HEK293 (cell line): ENCODE measurements around the gene TMPRSS6.
A peak's percentile ranks its signal among the peaks of the same experiment; 100 is the strongest.

Source experiments
- GLI2 ChIP-seq: fragments of 450-650 bp; formaldehyde crosslinking; IDR thresholded peaks from 2 replicates; pipeline ENCODE4; 2017; ENCODE audit warnings: missing biosample characterization, missing genetic modification characterization, low read depth, borderline replicate concordance
- HIC1 ChIP-seq: fragments of 450-650 bp; formaldehyde crosslinking; IDR thresholded peaks from 2 replicates; pipeline ENCODE4 v1.5.1; 2016; ENCODE audit warnings: missing biosample characterization, missing genetic modification characterization
- KLF9 ChIP-seq: fragments of 450-650 bp; formaldehyde crosslinking; IDR thresholded peaks from 2 replicates; pipeline ENCODE4 v1.5.1; 2016; ENCODE audit warnings: missing biosample characterization, missing genetic modification characterization, low read depth
- SALL2 ChIP-seq: fragments of 450-650 bp; formaldehyde crosslinking; IDR thresholded peaks from 2 replicates; pipeline ENCODE4 v1.5.0; 2017; ENCODE audit warnings: missing biosample characterization, mild to moderate bottlenecking, missing genetic modification characterization, borderline replicate concordance
- ZBTB17 ChIP-seq: fragments of 450-650 bp; formaldehyde crosslinking; IDR thresholded peaks from 2 replicates; pipeline ENCODE4 v1.5.1; 2016; ENCODE audit warnings: missing biosample characterization, missing genetic modification characterization
- ZNF132 ChIP-seq: fragments of 450-650 bp; formaldehyde crosslinking; IDR thresholded peaks from 2 replicates; pipeline ENCODE4 v1.5.1; 2017; ENCODE audit warnings: missing biosample characterization, missing genetic modification characterization, borderline replicate concordance
- ZNF140 ChIP-seq: fragments of 450-650 bp; formaldehyde crosslinking; IDR thresholded peaks from 2 replicates; pipeline ENCODE4 v1.5.1; 2016; ENCODE audit warnings: missing biosample characterization, missing genetic modification characterization
- ZNF174 ChIP-seq: fragments of 450-650 bp; formaldehyde crosslinking; IDR thresholded peaks from 2 replicates; pipeline ENCODE4 v1.5.0; 2017; ENCODE audit warnings: missing biosample characterization, mild to moderate bottlenecking, missing genetic modification characterization
- ZNF341 ChIP-seq: fragments of 450-650 bp; formaldehyde crosslinking; IDR thresholded peaks from 2 replicates; pipeline ENCODE4; 2016; ENCODE audit warnings: low read depth, missing biosample characterization, missing genetic modification characterization
- ZNF426 ChIP-seq: fragments of 450-650 bp; formaldehyde crosslinking; IDR thresholded peaks from 2 replicates; pipeline ENCODE4 v1.5.1; 2017; ENCODE audit warnings: missing biosample characterization, missing genetic modification characterization, mild to moderate bottlenecking, inconsistent platforms, moderate library complexity
- ZNF529 ChIP-seq: fragments of 450-650 bp; formaldehyde crosslinking; IDR thresholded peaks from 2 replicates; pipeline ENCODE4 v1.5.1; 2017; ENCODE audit warnings: missing genetic modification characterization, missing biosample characterization; ENCODE audit not compliant: insufficient replicate concordance
- ZNF555 ChIP-seq: fragments of 450-650 bp; formaldehyde crosslinking; conservative IDR thresholded peaks from 2 replicates; pipeline ENCODE4 v1.5.1; 2017; ENCODE audit warnings: missing biosample characterization, mild to moderate bottlenecking, missing genetic modification characterization, inconsistent platforms
- ZNF558 ChIP-seq: fragments of 450-650 bp; formaldehyde crosslinking; IDR thresholded peaks from 2 replicates; pipeline ENCODE4 v1.5.1; 2016; ENCODE audit warnings: missing biosample characterization, missing genetic modification characterization
- ZNF600 ChIP-seq: fragments of 450-650 bp; formaldehyde crosslinking; IDR thresholded peaks from 2 replicates; pipeline ENCODE4 v1.5.1; 2016; ENCODE audit warnings: missing biosample characterization, missing genetic modification characterization
- ZNF626 ChIP-seq: fragments of 450-650 bp; sonication (Bioruptor Pico); formaldehyde crosslinking; IDR thresholded peaks from 2 replicates; pipeline ENCODE4 v1.5.1; 2018; ENCODE audit warnings: missing biosample characterization, missing genetic modification characterization, inconsistent platforms
- ZNF670 ChIP-seq: fragments of 450-650 bp; formaldehyde crosslinking; IDR thresholded peaks from 2 replicates; pipeline ENCODE4 v1.5.1; 2016; ENCODE audit warnings: missing biosample characterization, missing genetic modification characterization, low read depth
- ZSCAN23 ChIP-seq: fragments of 450-650 bp; formaldehyde crosslinking; IDR thresholded peaks from 2 replicates; pipeline ENCODE4 v1.5.1; 2016; ENCODE audit warnings: missing biosample characterization, missing genetic modification characterization
- TF ChIP-seq, protein P1 (sequence below): fragments of 450-650 bp; formaldehyde crosslinking; IDR thresholded peaks from 2 replicates; pipeline ENCODE4 v1.5.1; 2016; ENCODE audit warnings: missing biosample characterization, missing genetic modification characterization, borderline replicate concordance
- TF ChIP-seq, protein P2 (sequence below): fragments of 450-650 bp; formaldehyde crosslinking; IDR thresholded peaks from 2 replicates; pipeline ENCODE4; 2016; ENCODE audit warnings: missing biosample characterization, missing genetic modification characterization
- TF ChIP-seq, protein P3 (sequence below): fragments of 450-650 bp; formaldehyde crosslinking; IDR thresholded peaks from 2 replicates; pipeline ENCODE4 v1.5.1; 2016; ENCODE audit warnings: missing biosample characterization, missing genetic modification characterization
- TF ChIP-seq, protein P4 (sequence below): fragments of 450-650 bp; formaldehyde crosslinking; IDR thresholded peaks from 2 replicates; pipeline ENCODE4 v1.5.1; 2016; ENCODE audit warnings: missing biosample characterization, missing genetic modification characterization
- TF ChIP-seq, protein P5 (sequence below): fragments of 450-650 bp; formaldehyde crosslinking; IDR thresholded peaks from 2 replicates; pipeline ENCODE4 v1.5.1; 2016; ENCODE audit warnings: missing biosample characterization, missing genetic modification characterization

TMPRSS6 gene

GRCh38 chr22:37145180-37146050, 35.9 kb upstream of the TMPRSS6 start (continued):
- TF ChIP-seq, protein P1, sequence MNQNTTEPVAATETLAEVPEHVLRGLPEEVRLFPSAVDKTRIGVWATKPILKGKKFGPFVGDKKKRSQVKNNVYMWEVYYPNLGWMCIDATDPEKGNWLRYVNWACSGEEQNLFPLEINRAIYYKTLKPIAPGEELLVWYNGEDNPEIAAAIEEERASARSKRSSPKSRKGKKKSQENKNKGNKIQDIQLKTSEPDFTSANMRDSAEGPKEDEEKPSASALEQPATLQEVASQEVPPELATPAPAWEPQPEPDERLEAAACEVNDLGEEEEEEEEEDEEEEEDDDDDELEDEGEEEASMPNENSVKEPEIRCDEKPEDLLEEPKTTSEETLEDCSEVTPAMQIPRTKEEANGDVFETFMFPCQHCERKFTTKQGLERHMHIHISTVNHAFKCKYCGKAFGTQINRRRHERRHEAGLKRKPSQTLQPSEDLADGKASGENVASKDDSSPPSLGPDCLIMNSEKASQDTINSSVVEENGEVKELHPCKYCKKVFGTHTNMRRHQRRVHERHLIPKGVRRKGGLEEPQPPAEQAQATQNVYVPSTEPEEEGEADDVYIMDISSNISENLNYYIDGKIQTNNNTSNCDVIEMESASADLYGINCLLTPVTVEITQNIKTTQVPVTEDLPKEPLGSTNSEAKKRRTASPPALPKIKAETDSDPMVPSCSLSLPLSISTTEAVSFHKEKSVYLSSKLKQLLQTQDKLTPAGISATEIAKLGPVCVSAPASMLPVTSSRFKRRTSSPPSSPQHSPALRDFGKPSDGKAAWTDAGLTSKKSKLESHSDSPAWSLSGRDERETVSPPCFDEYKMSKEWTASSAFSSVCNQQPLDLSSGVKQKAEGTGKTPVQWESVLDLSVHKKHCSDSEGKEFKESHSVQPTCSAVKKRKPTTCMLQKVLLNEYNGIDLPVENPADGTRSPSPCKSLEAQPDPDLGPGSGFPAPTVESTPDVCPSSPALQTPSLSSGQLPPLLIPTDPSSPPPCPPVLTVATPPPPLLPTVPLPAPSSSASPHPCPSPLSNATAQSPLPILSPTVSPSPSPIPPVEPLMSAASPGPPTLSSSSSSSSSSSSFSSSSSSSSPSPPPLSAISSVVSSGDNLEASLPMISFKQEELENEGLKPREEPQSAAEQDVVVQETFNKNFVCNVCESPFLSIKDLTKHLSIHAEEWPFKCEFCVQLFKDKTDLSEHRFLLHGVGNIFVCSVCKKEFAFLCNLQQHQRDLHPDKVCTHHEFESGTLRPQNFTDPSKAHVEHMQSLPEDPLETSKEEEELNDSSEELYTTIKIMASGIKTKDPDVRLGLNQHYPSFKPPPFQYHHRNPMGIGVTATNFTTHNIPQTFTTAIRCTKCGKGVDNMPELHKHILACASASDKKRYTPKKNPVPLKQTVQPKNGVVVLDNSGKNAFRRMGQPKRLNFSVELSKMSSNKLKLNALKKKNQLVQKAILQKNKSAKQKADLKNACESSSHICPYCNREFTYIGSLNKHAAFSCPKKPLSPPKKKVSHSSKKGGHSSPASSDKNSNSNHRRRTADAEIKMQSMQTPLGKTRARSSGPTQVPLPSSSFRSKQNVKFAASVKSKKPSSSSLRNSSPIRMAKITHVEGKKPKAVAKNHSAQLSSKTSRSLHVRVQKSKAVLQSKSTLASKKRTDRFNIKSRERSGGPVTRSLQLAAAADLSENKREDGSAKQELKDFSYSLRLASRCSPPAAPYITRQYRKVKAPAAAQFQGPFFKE (tag by site-specific recombination): no peak
- no peak for TF ChIP-seq ZNF140 (tag by site-specific recombination)
- no peak for TF ChIP-seq ZNF558 (tag by site-specific recombination)
- no peak for TF ChIP-seq GLI2 (tag by site-specific recombination)
- peak; percentile 55 for TF ChIP-seq ZNF600
- TF ChIP-seq ZNF426 (tag by site-specific recombination): no peak
- TF ChIP-seq, protein P2, sequence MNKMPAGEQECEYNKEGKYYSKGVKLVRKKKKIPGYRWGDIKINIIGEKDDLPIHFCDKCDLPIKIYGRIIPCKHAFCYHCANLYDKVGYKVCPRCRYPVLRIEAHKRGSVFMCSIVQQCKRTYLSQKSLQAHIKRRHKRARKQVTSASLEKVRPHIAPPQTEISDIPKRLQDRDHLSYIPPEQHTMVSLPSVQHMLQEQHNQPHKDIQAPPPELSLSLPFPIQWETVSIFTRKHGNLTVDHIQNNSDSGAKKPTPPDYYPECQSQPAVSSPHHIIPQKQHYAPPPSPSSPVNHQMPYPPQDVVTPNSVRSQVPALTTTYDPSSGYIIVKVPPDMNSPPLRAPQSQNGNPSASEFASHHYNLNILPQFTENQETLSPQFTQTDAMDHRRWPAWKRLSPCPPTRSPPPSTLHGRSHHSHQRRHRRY: no peak
- TF ChIP-seq ZNF132 (tag by site-specific recombination): no peak
- TF ChIP-seq, protein P3, sequence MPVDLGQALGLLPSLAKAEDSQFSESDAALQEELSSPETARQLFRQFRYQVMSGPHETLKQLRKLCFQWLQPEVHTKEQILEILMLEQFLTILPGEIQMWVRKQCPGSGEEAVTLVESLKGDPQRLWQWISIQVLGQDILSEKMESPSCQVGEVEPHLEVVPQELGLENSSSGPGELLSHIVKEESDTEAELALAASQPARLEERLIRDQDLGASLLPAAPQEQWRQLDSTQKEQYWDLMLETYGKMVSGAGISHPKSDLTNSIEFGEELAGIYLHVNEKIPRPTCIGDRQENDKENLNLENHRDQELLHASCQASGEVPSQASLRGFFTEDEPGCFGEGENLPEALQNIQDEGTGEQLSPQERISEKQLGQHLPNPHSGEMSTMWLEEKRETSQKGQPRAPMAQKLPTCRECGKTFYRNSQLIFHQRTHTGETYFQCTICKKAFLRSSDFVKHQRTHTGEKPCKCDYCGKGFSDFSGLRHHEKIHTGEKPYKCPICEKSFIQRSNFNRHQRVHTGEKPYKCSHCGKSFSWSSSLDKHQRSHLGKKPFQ (tag by site-specific recombination): no peak
- TF ChIP-seq, protein P4, sequence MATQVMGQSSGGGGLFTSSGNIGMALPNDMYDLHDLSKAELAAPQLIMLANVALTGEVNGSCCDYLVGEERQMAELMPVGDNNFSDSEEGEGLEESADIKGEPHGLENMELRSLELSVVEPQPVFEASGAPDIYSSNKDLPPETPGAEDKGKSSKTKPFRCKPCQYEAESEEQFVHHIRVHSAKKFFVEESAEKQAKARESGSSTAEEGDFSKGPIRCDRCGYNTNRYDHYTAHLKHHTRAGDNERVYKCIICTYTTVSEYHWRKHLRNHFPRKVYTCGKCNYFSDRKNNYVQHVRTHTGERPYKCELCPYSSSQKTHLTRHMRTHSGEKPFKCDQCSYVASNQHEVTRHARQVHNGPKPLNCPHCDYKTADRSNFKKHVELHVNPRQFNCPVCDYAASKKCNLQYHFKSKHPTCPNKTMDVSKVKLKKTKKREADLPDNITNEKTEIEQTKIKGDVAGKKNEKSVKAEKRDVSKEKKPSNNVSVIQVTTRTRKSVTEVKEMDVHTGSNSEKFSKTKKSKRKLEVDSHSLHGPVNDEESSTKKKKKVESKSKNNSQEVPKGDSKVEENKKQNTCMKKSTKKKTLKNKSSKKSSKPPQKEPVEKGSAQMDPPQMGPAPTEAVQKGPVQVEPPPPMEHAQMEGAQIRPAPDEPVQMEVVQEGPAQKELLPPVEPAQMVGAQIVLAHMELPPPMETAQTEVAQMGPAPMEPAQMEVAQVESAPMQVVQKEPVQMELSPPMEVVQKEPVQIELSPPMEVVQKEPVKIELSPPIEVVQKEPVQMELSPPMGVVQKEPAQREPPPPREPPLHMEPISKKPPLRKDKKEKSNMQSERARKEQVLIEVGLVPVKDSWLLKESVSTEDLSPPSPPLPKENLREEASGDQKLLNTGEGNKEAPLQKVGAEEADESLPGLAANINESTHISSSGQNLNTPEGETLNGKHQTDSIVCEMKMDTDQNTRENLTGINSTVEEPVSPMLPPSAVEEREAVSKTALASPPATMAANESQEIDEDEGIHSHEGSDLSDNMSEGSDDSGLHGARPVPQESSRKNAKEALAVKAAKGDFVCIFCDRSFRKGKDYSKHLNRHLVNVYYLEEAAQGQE (tag by site-specific recombination): no peak
- no peak for TF ChIP-seq KLF9
- no peak for TF ChIP-seq ZNF174
- TF ChIP-seq ZBTB17 (tag by site-specific recombination): peak; percentile 42; the same call in 1 of the 2 replicates
- TF ChIP-seq HIC1 (tag by site-specific recombination): no peak
- TF ChIP-seq SALL2: no peak
- no peak for TF ChIP-seq ZNF529 (tag by site-specific recombination)
- TF ChIP-seq ZSCAN23 (tag by site-specific recombination): no peak
- TF ChIP-seq, protein P5, sequence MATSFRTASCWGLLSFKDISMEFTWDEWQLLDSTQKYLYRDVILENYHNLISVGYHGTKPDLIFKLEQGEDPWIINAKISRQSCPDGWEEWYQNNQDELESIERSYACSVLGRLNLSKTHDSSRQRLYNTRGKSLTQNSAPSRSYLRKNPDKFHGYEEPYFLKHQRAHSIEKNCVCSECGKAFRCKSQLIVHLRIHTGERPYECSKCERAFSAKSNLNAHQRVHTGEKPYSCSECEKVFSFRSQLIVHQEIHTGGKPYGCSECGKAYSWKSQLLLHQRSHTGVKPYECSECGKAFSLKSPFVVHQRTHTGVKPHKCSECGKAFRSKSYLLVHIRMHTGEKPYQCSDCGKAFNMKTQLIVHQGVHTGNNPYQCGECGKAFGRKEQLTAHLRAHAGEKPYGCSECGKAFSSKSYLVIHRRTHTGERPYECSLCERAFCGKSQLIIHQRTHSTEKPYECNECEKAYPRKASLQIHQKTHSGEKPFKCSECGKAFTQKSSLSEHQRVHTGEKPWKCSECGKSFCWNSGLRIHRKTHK (tag by site-specific recombination): no peak
- TF ChIP-seq ZNF670 (tag by site-specific recombination): no peak
- no peak for TF ChIP-seq ZNF555 (tag by site-specific recombination)
- peak; percentile 70 for TF ChIP-seq ZNF341 (tag by site-specific recombination)
- TF ChIP-seq ZNF626: no peak
